ENCODE data around the gene ZNF414. TPM values are rescaled to one million over a fixed set of nuclear protein-coding genes. Genes with fewer than 3 reads are reported as not detected.

Gene ZNF414
- 18.1 and 18.5 TPM in 2 replicates for total RNA-seq

DNA sequence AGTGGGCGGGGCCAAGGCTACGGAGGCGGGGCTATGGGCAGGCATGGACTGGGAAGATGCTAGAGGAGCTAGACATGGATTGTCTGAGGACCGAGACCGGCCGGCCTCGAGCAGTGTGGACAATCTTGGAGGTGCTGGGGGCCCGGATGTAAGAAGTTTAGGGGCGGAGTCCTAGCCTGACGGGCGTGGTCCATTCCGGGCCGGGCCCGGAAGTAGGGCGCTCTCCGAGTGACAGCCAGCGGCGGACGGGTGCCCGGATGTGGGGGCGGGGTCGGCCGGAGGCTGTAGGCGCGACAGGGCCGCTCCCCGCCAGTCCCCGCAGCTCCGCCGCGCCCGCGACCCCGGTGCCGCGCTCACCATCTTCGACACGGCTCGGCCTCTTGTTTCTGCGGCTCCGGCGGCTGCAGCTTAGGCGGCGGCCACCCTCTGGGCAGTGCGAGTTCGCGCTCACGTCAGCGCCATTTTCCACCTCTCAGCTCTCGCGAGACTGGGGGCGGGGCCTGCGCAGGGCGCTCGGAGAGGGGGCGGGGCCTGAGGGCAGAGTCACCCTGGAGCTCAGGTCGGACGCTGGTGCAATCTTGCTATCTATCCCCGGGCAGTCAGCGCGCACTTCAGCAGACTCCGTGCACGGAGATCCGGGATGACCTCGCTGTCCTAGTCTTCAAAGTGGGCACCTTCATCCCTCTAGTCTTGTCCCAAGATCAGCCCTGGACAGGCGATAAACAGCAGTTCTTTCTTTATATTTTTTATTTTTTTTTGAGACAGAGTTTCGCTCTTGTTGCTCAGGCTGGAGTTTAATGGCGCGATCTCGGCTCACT is at the start of gene ZNF414:
Gene ZNF414 (minus strand): TSS at position 481 of the 818 bp plus-strand sequence. CDS start 121 bp downstream, at position 360.

Other genes with a start within 250 kb of the ZNF414 start
- gene CD320, start 205.8 kb downstream of the ZNF414 start, total RNA-seq = 70.0 and 158 TPM in 2 replicates
- gene NDUFA7, start 192.8 kb downstream of the ZNF414 start, total RNA-seq = 31.1 and 63.6 TPM in 2 replicates
- gene RPS28, start 192.7 kb downstream of the ZNF414 start, total RNA-seq = 361 and 456 TPM in 2 replicates
- 0.65 and 0.76 TPM in 2 replicates for gene KANK3, start 170.9 kb downstream of the ZNF414 start, total RNA-seq
- gene ANGPTL4, start 150.0 kb downstream of the ZNF414 start, total RNA-seq = 5.1 and 28.2 TPM in 2 replicates
- 60.8 and 104 TPM in 2 replicates for gene RAB11B, start 123.8 kb downstream of the ZNF414 start, total RNA-seq
- 90.9 and 115 TPM in 2 replicates for gene MARCHF2, start 100.9 kb downstream of the ZNF414 start, total RNA-seq
- gene HNRNPM, start 69.2 kb downstream of the ZNF414 start, total RNA-seq = 57.8 and 136 TPM in 2 replicates
- gene PRAM1, start 11.5 kb downstream of the ZNF414 start, total RNA-seq = not detected in 2 replicates
- 0.25 TPM in 1 of 2 replicates, not detected in the other for gene MYO1F, start 63.3 kb upstream of the ZNF414 start, total RNA-seq
- gene ADAMTS10, start 96.5 kb upstream of the ZNF414 start, total RNA-seq = 5.5 and 22.7 TPM in 2 replicates
- gene NFILZ, start 116.5 kb upstream of the ZNF414 start, total RNA-seq = not detected in 2 replicates
- not detected in 2 replicates for gene ACTL9, start 184.6 kb upstream of the ZNF414 start, total RNA-seq
- gene OR2Z1, start 207.5 kb upstream of the ZNF414 start, total RNA-seq = not detected in 2 replicates